ENCODE measurements around the gene TBC1D14. TPM values are rescaled to one million over a fixed set of nuclear protein-coding genes. Genes with fewer than 3 reads are reported as not detected.

The TBC1D14 gene
- total and polyA plus RNA-seq, 10 donors, result 13.7 to 114 (median 68.4) TPM

GRCh38 chr4:6929812-6930464, 20.3 kb downstream of the TBC1D14 start:
- intact Hi-C loops (cut with DNase I; ENCODE audit: low total_unique reads), result loop anchor here (10.0 kb wide), 1 partner anchor 55 kb away; no protein-coding TSS in a partner anchor
- peak overlapping the region in 6 of 8 donors; percentile 3 to 74 (median 70) for H3K27ac ChIP-seq
- H3K36me3 ChIP-seq, result peaks cover 0 to 42% (median 2%) of the 10 kb centered on the region in 6 donors
- no peak overlapping the region for H3K4me3 ChIP-seq
- no peaks in the 10 kb centered on the region for H3K27me3 ChIP-seq (replicated peaks in 1 of 7)
- DNase-seq, result no peak
- WGBS, 5 donors, result 56 to 75% (median 65%) methylated on average over 15 of the region's 15 CpGs
- peaks cover 25 to 88% (median 61%) of the 10 kb centered on the region in 6 donors for H3K4me1 ChIP-seq
- TF ChIP-seq CTCF (IDR thresholded peaks at IDR 0.05 in 8 of 11, conservative IDR thresholded peaks at IDR 0.05 in 3 of 11) (no peak), POLR2A (IDR thresholded peaks at IDR 0.05) (no peak), POLR2AphosphoS5 (IDR thresholded peaks at IDR 0.05) (peak in 1 of 3 donors; percentile 16)
- no peaks in the 10 kb centered on the region for H3K9me3 ChIP-seq

- 92 to 100% (median 97%) methylated on average over 3 of the region's 3 CpGs for WGBS, 5 donors
- peaks cover 17 to 88% (median 47%) of the 10 kb centered on the region in 6 donors for H3K4me1 ChIP-seq
- no peaks in the 10 kb centered on the region for H3K27me3 ChIP-seq (replicated peaks in 1 of 7)
- no peak overlapping the region for H3K4me3 ChIP-seq
- H3K27ac ChIP-seq, result no peak overlapping the region
- DNase-seq, result no peak
- no peak for TF ChIP-seq CTCF (IDR thresholded peaks at IDR 0.05 in 8 of 11, conservative IDR thresholded peaks at IDR 0.05 in 3 of 11)
- no peak for TF ChIP-seq POLR2A (IDR thresholded peaks at IDR 0.05)
- TF ChIP-seq POLR2AphosphoS5 (IDR thresholded peaks at IDR 0.05), result no peak
- no peaks in the 10 kb centered on the region for H3K9me3 ChIP-seq
- H3K36me3 ChIP-seq, result peaks cover 0 to 30% (median 0%) of the 10 kb centered on the region in 6 donors
- intact Hi-C loops (cut with DNase I; ENCODE audit: low total_unique reads), result no loop called here
Measured at GRCh38 chr4:6932475-6932874, 22.8 kb downstream of the TBC1D14 start.

GRCh38 chr4:6932918-6933317, 23.3 kb downstream of the TBC1D14 start:
- Histone ChIP-seq H3K27ac (no peak overlapping the region), H3K4me3 (no peak overlapping the region), H3K4me1 (peaks cover 16 to 88% (median 47%) of the 10 kb centered on the region in 6 donors), H3K9me3 (no peaks in the 10 kb centered on the region), H3K27me3 (replicated peaks in 1 of 7) (no peaks in the 10 kb centered on the region), H3K36me3 (peaks cover 0 to 30% (median 0%) of the 10 kb centered on the region in 6 donors)
- 87 to 100% (median 94%) methylated on average over 2 to 3 of the region's 3 CpGs for WGBS, 5 donors
- intact Hi-C loops (cut with DNase I; ENCODE audit: low total_unique reads), result no loop called here
- no peak for TF ChIP-seq POLR2A (IDR thresholded peaks at IDR 0.05)
- no peak for TF ChIP-seq CTCF (IDR thresholded peaks at IDR 0.05 in 8 of 11, conservative IDR thresholded peaks at IDR 0.05 in 3 of 11)
- no peak for TF ChIP-seq POLR2AphosphoS5 (IDR thresholded peaks at IDR 0.05)
- DNase-seq, result no peak

GRCh38 chr4:6933691-6934430, 24.2 kb downstream of the TBC1D14 start:
- peaks cover 0 to 32% (median 0%) of the 10 kb centered on the region in 6 donors for H3K36me3 ChIP-seq
- peak overlapping the region in 1 of 8 donors; percentile 14 for H3K27ac ChIP-seq
- H3K4me3 ChIP-seq, result no peak overlapping the region
- H3K9me3 ChIP-seq, result no peaks in the 10 kb centered on the region
- WGBS, 5 donors, result 93 to 98% (median 96%) methylated on average over 9 of the region's 9 CpGs
- intact Hi-C loops (cut with DNase I; ENCODE audit: low total_unique reads), result no loop called here
- H3K27me3 ChIP-seq (replicated peaks in 1 of 7), result no peaks in the 10 kb centered on the region
- no peak for DNase-seq
- no peak for TF ChIP-seq POLR2A (IDR thresholded peaks at IDR 0.05)
- TF ChIP-seq POLR2AphosphoS5 (IDR thresholded peaks at IDR 0.05), result peak in 1 of 3 donors; percentile 48
- peaks cover 24 to 88% (median 47%) of the 10 kb centered on the region in 6 donors for H3K4me1 ChIP-seq

Measured in spleen (tissue), 11 donors.